HG03457 (cell line): ENCODE results near the gene GPR158.
"Not testable (repeated sequence)": the region's sequence is repeated elsewhere in the genome, so short reads cannot be mapped to it uniquely, and the experiment has no call there.

Experiments
- ATAC-seq: cut with Tn5 transposase; IDR thresholded peaks from one replicate; pipeline ENCODE4 v1.9.1; 2021; ENCODE audit warnings: moderate number of reproducible peaks; ENCODE audit not compliant: unreplicated experiment

GPR158 gene, protein sequence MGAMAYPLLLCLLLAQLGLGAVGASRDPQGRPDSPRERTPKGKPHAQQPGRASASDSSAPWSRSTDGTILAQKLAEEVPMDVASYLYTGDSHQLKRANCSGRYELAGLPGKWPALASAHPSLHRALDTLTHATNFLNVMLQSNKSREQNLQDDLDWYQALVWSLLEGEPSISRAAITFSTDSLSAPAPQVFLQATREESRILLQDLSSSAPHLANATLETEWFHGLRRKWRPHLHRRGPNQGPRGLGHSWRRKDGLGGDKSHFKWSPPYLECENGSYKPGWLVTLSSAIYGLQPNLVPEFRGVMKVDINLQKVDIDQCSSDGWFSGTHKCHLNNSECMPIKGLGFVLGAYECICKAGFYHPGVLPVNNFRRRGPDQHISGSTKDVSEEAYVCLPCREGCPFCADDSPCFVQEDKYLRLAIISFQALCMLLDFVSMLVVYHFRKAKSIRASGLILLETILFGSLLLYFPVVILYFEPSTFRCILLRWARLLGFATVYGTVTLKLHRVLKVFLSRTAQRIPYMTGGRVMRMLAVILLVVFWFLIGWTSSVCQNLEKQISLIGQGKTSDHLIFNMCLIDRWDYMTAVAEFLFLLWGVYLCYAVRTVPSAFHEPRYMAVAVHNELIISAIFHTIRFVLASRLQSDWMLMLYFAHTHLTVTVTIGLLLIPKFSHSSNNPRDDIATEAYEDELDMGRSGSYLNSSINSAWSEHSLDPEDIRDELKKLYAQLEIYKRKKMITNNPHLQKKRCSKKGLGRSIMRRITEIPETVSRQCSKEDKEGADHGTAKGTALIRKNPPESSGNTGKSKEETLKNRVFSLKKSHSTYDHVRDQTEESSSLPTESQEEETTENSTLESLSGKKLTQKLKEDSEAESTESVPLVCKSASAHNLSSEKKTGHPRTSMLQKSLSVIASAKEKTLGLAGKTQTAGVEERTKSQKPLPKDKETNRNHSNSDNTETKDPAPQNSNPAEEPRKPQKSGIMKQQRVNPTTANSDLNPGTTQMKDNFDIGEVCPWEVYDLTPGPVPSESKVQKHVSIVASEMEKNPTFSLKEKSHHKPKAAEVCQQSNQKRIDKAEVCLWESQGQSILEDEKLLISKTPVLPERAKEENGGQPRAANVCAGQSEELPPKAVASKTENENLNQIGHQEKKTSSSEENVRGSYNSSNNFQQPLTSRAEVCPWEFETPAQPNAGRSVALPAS (N-terminal part only)

DNA sequence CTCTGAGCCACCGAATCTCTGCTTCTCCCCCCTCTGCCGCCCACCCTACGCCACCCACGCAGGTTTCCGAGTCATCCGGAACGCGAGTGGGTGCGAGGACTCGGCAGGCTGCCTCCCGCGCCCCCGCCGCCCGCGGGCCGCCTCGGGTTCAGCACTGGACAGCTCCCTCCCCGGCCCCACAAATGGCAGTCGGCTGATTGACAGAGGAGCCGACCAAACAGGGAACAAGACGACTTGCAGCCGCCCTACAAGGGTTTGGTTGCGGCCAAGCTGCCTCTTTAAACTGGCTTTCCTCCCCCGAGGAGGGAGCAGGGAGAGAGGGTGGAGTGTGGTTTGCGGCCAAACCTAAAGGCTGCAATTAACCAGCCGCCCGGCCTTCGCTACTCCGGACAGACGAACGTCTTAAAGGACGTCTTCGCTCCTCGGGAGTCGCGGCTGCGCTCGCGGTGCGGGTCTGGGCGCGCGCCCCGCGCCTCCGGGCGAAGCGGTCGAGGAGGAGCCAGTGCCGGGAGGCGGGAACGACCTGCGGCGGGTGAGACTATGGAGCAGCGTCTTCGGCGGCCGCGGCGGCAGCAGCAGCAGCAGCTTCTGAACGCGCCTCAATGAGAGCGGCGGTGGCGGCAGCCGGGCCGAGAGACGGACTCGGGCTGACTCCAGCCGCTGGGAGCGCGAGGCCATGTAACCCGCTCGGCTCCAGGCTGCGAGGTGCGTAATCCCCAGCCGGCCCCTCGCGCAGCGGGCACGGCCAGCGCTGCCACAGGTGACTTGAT, at the start of gene GPR158:
GPR158 (plus strand) TSS at position 541 of the 770 bp plus-strand sequence. CDS start 420 bp downstream, outside the sequence.
- ATAC-seq = no peak

DNA sequence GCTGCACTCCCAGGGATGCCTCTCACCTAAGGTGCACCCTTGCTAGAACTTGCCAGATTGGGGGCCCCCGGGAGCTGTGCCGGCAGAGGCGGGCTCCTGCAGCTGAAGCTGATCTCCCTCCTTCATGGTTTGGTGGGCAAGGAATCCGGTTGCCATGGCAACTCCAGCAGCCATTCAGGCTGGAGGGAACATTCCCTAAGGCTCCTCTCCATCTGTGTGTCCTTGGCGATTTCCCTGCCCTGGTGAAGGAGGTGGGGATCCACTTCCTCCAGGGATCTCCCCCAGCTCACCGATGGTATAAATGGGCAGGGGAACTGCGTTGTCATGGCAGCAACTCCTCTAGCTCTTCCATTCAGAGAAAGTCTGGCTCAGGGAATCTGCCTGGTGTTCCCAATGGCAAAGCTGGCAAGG, 49.6 kb upstream of the GPR158 start:
- ATAC-seq = no peak

DNA sequence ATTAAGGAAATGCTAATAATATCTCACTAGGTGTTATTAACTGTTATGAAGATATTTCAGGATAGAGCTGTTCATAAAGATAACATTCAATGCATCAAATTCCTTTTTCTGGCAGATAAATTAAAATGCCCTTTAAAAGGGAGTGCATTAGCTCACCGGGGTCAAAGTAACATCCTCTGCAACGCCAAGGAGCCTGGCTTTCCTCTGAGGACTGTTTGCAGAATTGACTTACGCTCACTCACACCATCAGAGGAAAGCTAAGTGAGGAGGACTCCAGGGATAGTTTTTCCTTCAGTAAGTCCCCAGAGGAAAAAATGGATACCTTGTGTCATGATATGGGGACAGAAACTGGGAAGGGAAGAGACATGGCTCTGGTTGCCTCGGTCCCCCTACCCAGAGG, 45.2 kb upstream of the GPR158 start:
- no peak for ATAC-seq

DNA sequence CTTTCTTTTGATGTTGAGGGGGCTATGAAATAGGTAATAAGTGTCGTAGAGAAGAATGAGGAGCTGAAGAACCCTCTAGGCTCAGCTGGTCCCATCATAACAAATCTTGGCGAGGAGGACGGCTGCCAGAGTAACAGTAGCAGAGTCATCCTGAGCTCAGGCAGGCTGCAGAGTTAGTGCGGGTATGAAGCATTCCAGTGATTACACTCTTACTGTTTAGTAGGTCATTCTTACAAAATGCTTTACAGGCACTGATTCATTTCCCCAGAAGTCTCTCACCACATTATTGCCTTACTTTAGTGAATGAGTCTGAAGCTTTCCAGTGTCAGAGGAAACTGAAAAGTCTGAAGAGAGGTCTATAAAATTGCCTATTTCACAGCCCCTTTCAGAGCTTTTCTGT, 43.9 kb upstream of the GPR158 start:
- no peak for ATAC-seq

DNA sequence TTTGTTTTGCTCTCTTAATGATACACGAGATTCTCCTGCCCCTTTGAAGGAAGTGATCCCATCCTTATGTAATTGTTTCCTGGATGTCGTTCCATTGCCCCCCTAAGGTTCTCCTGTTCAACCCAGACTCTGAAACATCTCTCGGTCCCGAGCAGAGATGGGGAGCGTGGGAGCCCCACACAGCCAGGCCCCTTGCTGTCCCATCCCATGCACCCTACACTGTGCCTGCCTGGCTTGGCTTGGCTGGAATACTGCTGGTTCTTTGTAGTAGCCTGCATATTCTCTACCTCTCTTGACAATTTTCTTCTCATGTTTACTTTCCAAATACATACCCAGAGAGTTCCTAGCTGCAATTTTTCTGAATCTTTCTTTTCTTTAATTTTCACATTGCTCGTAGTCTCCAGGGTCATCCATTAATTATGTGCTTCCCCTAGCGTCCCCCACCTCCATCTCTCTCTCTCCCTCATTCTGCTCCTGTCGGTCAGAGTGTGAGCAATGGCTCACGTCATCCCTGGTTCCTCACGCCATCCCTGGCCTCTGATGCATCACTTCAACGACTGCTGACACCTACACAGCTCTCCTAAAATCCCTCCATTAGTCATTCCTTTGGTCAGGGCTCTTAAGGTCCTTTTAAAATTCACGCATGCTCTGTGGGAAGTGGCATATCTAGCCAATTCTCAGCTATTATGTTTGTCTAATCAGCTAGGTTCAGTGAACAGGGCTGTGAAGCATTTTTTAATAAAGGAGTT, 32.5 kb upstream of the GPR158 start:
- ATAC-seq = no peak

DNA sequence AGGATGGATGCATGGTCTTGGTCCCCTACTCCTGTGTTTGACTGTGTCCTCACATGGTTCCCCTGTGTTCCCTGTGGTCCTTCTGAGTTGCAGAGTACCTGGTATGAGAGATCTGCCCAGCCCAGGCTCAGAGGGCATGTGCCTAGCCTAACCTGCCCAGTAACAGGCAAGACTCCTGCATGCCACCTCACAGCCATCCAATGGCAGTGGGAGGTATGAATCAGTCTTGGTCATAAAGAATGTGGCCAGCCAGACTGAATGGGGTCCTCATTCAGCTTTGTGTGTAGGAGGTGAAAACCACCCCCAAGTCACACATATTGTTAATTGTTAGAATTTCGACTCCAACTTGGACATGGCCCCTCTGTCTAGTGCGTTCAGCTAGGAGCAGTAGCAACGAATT, 17.2 kb upstream of the GPR158 start:
- no peak for ATAC-seq

DNA sequence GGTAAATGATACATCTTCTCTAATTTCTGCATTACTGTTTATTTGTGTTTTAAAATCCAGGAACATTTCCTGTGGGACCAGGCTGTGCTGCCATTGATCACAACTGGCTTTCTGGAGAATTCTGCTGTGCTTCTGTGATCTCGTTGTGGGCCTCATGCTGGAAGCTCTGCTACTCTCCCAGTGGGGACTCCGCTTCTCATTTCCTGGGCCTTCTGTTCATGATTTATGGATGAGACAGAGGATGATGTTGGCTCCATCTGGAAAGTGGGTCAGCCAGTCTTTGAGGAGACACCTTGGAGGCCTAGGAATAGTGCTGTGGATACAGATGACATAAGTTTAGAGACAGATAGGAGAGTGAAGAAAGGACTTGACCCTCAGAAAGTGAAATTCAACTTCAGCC, 15.2 kb upstream of the GPR158 start:
- ATAC-seq = no peak

DNA sequence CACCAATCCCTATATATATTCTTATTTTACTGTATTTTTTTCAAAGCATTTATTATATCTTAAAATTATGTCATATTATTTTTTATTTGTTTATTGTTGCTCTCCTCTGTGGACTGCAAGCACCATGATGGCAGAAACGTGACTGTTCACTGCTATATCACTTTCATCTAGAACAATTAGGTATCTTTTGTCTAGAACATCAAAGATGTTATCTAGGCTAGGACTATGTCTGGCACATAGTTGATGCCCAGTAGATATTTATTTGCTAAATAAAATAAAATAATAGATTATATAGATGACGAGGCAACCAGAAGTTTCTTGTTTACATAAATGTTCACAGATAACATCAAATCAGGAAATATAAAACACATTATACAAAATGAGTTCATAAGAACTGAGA, 12.4 kb upstream of the GPR158 start:
- ATAC-seq = no peak

DNA sequence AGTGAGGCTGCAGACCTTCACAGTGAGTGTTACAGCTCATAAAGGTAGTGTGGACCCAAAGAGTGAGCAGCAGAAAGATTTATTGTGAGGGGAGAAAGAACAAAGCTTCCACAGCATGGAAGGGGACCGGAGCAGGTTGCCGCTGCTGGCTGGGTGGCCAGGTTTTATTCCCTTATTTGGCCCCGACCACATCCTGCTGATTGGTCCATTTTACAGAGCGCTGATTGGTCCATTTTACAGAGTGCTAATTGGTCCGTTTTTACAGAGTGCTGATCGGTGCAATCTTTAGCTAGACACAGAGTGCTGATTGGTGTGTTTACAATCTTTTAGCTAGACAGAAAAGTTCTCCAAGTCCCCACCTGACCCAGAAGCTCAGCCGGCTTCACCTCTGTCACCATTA, 11.3 kb upstream of the GPR158 start:
- not testable (repeated sequence) for ATAC-seq

DNA sequence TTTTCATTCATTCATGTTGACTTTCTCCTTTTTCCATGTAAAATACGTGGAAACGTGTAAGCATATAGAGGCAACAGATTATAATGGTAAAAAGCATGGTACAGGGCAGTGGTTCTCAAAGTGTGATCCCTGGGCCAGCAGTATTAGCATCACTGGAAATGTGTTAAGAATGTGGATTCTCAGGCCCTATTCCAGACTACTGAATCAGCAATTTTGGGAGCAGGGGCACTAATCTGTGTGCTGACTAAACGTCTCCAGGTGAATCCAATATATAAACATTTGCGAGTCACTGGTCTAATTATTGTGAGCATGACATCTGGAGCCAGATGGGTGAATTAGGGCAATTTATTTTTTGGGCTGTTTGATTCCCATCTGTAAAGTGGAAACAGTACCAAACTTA, 5.1 kb upstream of the GPR158 start:
- ATAC-seq = no peak

DNA sequence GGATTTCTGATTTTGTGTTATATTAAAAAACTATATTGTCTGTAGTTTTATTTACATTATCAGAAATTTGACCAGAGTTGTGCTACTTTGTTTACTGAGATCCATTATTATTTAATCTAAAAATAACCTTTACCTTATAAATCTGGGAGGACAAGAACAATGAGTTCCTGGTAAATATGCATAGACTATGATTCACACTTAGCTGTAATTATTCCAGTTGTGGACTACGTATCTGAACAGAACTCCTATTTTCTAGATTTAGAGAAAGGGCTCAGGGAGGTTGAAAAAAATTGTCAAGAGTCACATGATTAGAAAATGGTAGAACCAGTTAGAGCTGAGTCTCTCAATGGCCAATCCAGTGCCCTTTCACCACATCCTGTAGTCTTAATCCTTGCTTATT, 4.2 kb upstream of the GPR158 start:
- ATAC-seq = no peak

DNA sequence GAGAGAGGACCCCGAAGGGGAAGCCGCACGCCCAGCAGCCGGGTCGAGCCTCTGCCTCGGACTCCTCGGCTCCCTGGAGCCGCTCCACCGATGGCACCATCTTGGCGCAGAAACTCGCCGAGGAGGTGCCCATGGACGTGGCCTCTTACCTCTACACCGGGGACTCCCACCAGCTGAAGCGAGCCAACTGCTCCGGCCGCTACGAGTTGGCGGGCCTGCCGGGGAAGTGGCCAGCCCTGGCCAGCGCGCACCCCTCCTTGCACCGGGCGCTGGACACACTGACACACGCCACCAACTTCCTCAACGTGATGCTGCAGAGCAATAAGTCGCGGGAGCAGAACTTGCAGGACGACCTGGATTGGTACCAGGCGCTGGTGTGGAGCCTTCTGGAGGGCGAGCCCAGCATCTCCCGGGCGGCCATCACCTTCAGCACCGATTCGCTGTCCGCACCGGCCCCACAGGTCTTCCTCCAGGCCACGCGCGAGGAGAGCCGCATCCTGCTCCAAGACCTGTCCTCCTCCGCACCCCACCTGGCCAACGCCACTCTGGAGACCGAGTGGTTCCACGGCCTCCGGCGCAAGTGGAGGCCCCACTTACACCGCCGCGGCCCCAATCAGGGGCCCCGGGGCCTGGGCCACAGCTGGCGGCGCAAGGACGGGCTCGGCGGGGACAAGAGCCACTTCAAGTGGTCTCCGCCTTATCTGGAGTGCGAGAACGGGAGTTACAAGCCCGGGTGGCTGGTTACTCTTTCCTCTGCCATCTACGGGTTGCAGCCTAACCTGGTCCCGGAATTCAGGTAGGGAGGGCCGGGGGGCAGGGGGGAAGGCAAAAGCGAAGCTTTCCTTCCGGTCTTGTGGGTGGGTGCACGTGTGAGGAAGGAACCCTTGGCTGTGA, 973 bp downstream of the GPR158 start:
- ATAC-seq = no peak

DNA sequence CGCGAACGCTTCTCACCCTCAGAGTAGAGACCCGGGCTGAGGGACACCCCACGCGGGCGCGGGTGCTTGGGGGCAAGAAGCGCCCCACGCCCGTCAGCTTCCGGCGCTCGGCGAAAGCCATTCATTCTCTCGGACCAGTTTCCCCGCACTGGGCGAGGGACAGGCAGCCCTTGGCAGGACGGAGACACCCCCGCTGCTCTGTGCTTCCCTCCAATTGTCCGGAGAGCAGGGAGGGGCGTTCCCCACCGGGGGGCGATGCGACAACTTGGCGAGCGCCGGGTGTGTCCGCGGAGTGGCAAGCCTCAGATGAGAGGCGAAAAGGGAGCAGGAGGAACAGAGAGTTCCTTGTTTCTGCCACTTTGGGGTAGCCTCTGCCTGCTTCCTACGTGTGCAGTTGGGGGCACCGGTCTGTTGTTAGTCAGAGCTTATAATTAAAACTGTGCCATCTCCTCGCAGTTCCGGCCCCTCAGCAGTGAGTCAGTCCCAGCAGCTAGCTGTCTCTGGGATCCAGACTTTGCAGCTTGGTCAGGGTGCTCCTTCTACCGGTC, 1.7 kb downstream of the GPR158 start:
- ATAC-seq = no peak

DNA sequence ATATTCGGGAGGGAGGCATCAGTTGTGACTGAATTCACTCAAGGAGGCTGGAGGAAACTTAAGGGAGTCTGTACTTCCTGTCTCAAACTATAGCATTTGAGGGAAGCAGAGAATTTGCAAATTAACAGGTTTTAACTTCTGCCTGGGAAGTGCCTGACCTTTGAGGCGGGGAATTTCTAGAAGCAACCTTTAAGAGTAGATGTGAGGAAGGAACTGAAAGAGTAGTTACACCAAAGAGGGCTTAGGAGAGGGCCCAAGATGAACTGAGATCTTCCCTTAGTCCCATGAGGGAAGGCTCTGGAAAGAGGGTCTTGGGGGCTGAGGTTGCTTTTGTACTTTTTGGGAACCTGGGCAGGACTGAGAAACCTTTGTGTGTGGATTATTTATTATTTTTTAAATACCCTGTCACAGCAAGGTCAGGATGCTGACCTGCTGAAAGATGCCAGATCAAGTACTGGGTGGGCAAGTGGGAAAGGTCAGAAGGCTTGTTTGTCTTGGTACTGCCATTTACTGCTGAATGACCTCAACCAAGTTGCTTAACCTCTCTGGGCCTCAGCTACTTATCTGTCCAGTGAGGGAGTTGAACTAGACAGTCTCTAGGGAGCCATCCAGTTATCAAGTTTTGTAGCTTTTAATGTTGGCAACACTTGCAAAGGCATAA, 2.4 kb downstream of the GPR158 start:
- ATAC-seq = no peak

DNA sequence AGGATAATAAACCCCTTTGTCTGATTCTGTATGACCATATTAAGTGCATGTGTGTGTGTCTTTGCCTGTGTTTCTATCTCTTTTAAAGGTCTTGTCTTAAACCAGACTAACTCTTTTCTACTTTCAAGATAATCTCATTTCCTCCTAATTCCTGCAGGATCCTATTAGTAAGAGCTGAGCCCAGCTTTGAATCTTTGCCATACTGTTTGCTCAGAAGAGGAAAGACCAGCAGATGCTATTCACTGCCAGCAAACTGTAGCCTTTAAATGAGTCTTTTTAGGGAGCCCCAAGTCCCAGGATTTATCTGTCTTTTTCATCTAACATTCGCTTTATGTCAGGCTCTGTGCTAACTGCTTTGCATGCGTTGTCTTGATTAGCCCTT, 2.9 kb downstream of the GPR158 start:
- no peak for ATAC-seq

DNA sequence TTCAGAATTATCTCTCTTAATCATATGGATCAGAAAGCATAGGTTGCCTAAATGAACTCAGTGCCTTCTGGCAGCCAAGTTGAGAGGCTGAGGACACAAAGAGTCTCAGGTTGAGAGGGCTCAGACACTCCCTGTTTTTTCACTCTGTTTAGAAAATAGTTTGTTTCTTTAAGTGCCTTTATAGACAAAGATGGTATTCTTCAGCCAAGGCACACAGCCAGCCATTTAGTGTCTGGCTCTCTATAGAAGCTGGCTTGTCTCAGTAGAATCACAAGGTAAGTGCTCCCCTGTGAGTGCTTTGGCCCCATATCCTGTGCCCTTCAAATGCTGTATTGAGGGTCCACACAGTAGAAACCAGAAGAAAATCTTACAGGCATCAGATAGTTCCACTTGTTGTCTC, 3.6 kb downstream of the GPR158 start:
- ATAC-seq = no peak

DNA sequence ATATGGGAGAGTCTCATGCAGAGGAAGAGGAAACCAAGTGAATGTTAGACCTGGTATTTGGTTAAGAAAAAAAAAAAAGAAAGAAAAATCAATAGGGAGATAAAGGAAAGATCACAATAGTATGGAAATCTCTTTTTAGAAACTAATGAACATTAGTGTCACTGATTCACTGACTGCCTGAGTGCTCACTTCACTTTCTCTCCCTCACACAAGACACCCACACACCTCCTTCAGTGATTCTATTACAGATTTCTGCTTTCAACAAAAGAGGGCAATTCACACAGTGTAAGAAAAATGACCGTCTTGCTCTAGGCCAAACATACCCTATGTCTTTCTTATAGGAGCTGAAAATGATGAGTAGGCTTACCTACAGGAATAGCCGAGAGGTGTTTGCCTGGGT, 6.0 kb downstream of the GPR158 start:
- no peak for ATAC-seq

DNA sequence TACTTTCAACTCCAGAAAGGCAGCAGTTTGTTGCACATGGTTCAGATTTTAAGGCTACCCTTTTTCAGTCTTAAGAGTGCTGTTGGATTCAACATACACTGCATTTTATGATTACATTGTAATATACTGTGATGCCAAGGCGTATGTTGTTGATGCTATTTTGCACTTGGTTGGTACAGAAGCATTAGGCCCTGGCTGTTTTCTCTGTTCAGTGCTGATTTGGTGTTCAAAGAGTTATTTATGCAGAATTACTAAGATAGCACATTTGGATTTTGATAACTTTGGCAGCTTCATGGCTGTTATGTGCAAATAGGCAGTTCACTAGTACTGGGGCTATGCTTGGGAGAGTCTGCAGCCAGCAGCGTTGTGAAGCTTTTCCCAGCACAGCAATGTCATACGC, 7.8 kb downstream of the GPR158 start:
- no peak for ATAC-seq
